ENCODE data around the gene KYNU.
A peak's percentile ranks its signal among the peaks of the same experiment; 100 is the strongest.
"Not testable (repeated sequence)": the region's sequence is repeated elsewhere in the genome, so short reads cannot be mapped to it uniquely, and the experiment has no call there.

Gene KYNU

DNA sequence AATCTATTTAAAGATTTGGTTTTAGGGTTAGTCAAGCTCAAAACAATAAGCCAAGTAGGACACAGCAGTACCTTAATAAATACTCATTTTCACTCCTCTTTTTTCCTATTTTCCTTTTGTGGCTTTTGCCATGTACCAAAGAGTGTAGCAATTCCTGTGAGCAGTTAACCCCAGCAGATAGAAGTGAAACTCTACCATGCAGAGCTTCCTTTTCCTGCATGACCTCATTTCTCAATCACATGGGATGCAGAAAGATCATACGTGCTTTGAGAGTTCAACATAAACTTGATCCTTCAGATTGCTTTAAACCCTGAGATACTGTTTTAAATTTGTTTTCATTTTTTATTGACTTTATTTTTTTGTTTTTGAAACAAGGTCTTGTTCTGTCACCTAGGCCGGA is 152.7 kb downstream of the KYNU start:
- DNase-seq (ENCODE audit: low read depth), result no peak
- TF ChIP-seq, protein P1, sequence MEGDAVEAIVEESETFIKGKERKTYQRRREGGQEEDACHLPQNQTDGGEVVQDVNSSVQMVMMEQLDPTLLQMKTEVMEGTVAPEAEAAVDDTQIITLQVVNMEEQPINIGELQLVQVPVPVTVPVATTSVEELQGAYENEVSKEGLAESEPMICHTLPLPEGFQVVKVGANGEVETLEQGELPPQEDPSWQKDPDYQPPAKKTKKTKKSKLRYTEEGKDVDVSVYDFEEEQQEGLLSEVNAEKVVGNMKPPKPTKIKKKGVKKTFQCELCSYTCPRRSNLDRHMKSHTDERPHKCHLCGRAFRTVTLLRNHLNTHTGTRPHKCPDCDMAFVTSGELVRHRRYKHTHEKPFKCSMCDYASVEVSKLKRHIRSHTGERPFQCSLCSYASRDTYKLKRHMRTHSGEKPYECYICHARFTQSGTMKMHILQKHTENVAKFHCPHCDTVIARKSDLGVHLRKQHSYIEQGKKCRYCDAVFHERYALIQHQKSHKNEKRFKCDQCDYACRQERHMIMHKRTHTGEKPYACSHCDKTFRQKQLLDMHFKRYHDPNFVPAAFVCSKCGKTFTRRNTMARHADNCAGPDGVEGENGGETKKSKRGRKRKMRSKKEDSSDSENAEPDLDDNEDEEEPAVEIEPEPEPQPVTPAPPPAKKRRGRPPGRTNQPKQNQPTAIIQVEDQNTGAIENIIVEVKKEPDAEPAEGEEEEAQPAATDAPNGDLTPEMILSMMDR (IDR thresholded peaks at IDR 0.05; ENCODE audit: control insufficient read depth, insufficient read depth, low read depth, low read length, missing control alignments), result no peak

DNA sequence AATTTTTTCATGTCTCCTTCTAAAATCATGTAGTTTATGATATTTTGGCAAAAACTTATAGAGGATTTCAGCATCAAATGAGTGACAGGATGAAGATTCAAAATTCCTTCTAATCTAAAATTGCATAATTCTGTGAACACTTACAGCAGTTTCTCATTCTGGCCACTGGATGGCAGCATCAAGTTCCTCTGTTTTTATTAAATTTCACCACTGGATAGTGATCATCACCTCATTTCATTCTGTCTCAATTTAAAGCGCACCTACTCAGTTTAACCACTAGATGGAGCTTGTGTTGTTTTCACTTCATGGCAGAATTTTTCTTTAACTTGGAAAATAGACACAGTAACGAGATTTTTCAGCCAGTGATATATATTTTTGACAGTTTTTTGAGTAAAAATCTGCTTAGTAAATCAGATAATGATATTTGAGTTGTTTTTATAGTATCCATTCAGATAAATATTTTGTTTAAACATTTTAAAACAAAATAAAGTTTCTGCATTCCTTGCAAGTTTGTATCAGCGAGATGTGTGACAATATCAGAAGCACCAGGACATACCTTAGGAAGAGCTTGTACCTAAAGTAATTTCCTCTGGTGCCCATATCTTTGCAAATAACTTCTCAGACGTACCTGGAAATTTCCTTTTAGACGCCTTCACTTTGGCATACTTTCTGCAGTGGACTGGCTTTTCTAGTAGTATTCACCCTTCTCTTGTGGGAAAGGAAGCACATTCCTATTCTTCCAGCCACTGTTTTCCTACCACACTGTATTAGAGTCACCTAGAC is 157.0 kb downstream of the KYNU start:
- no peak overlapping the region for H3K4me3 ChIP-seq (ENCODE audit: control insufficient read depth, low read depth, low read length)
- TF ChIP-seq, protein P1 (IDR thresholded peaks at IDR 0.05; ENCODE audit: control insufficient read depth, insufficient read depth, low read depth, low read length, missing control alignments), result peak; percentile 80
- peak; percentile 59 for DNase-seq (ENCODE audit: low read depth)

More for the DNA sequence above, 152.7 kb downstream of the KYNU start:
- no peak overlapping the region for H3K4me3 ChIP-seq (ENCODE audit: control insufficient read depth, low read depth, low read length)

DNA sequence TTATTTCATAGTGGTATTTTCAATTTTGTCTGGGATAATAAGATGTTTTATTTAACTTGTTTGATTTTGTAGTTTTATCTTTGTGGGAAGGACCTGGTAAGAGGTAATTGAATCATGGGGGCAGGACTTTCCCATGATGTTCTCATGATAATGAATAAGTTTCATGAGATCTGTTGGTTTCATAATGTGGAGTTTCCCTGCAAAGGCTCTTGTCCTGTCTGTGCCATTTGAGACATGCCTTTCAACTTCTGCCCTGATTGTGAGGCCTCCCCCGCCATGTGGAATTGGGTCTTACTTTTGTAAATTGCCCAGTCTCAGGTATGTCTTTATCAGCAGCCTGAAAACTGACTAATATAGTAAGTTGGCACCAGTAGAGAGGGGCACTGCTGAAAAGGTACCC is 174.0 kb downstream of the KYNU start:
- TF ChIP-seq, protein P1 (IDR thresholded peaks at IDR 0.05; ENCODE audit: control insufficient read depth, insufficient read depth, low read depth, low read length, missing control alignments), result no peak
- DNase-seq (ENCODE audit: low read depth), result no peak

DNA sequence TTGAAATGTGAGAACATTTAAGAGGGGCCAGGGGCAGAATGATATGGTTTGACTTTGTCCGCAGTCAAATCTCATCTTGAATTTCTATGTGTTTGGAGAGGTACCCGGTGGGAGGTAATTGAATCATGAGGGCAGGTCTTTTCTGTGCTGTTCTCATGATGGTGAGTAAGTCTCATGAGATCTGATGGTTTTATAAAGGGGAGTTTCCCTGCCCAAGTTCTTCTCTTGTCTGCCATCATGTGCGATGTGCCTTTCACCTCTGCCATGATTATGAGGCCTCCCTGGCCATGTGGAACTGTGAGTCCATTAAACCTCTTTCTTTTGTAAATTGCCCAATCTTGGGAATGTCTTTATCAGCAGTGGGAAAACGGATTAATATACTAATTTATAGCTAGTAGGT is 176.0 kb downstream of the KYNU start:
- not testable (repeated sequence) for H3K4me3 ChIP-seq (ENCODE audit: control insufficient read depth, low read depth, low read length); DNase-seq (ENCODE audit: low read depth)

More for the DNA sequence above, 174.0 kb downstream of the KYNU start:
- H3K4me3 ChIP-seq (ENCODE audit: control insufficient read depth, low read depth, low read length), result no peak overlapping the region

DNA sequence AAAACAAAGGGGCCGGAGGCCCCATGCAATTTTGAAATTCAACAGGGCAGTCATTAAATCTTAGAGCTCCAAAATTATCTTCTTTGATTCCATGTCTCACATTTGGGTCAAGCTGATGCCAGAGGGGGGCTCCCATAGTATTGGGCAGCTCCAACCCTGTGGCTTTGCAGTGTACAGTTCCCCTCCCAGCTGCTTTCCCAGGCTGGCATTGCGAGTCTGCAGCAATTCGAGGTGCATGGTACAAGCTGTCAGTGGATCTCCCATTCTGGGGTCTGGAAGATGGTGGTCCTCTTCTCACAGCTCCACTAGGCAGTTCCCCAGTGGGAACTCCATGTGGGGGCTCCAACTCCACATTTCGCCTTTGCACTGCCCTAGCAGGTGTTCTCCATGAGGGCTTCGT is 179.1 kb downstream of the KYNU start:
- TF ChIP-seq, protein P1 (IDR thresholded peaks at IDR 0.05; ENCODE audit: control insufficient read depth, insufficient read depth, low read depth, low read length, missing control alignments), result no peak
- no peak overlapping the region for H3K4me3 ChIP-seq (ENCODE audit: control insufficient read depth, low read depth, low read length)
- DNase-seq (ENCODE audit: low read depth), result no peak

DNA sequence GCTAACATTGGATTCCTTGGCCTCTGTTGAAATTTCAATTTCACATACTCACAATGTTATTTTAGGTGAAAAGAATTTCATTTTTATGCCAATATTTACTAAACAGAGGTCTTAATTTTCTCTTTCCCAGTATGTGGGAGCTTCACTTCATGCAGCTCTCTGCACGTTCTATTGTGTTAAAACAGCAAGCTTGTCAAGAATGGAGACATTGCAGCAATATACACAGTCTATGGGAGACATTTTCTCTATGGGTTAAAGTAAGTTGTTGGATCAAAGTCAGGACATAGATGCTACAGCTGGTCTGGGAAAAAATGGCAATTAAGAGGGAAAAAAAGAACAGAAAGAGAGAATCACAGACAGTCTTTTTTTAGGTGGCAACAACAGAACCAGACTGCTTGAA is 181.4 kb downstream of the KYNU start:
- no peak for DNase-seq (ENCODE audit: low read depth)
- TF ChIP-seq, protein P1 (IDR thresholded peaks at IDR 0.05; ENCODE audit: control insufficient read depth, insufficient read depth, low read depth, low read length, missing control alignments), result no peak
- no peak overlapping the region for H3K4me3 ChIP-seq (ENCODE audit: control insufficient read depth, low read depth, low read length)

DNA sequence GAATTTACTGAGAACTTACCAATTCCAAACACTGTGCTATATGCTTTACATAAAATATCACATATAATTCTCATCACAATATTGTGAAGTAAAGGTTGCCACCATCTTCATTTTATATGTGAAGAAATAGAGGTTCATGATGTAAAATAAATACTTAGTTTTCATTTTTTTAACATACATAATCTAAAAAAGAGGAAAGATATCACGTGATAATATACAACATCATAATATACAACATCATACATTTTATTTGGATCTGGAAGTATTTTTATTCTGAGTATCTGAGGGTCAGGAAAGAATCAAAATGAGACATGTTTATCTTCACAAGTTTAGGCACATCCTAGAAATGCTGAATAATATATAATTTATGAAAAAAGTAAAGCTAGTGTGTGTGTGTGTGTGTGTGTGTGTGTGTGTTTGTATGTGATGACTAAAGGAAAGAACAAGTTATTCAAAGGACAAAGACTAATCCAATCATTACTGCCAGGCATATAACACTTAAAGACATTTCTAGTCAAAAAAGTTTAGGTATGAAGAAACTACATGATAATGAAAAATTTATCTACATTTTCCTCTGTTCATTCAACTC is 186.2 kb downstream of the KYNU start:
- DNase-seq (ENCODE audit: low read depth), result no peak

More for the DNA sequence above, 186.2 kb downstream of the KYNU start:
- H3K4me3 ChIP-seq (ENCODE audit: control insufficient read depth, low read depth, low read length), result no peak overlapping the region
- TF ChIP-seq, protein P1 (IDR thresholded peaks at IDR 0.05; ENCODE audit: control insufficient read depth, insufficient read depth, low read depth, low read length, missing control alignments), result no peak
